HG02759 (cell line): ENCODE data around the gene NELL2.
"Not testable (repeated sequence)": the region's sequence is repeated elsewhere in the genome, so short reads cannot be mapped to it uniquely, and the experiment has no call there.

Source experiments
- ATAC-seq: cut with Tn5 transposase; IDR thresholded peaks from one replicate; pipeline ENCODE4 v1.9.1; 2021; ENCODE audit warnings: mild to moderate bottlenecking, moderate library complexity; ENCODE audit not compliant: unreplicated experiment

Gene NELL2

GRCh38 chr12:44780221-44780790, 95.8 kb downstream of the NELL2 start:
- no peak for ATAC-seq

DNA sequence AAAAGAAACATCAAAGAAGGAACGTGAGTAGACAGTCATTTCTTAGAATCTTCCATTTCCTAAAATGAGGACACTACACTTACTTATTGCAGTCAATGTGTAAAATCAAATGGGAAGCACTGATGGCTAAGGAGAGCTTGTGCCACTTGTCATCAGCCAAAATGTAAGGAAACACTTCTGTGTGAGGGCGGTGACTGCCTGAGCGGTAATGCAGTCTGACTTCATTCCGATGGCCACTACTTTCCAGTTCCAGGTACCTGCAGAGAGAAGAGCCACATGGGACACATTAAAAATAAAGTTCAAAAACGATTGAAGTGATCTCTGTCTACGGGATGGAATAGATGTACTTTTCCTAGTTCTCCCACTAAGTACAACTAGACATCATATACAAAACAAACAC, 96.3 kb downstream of the NELL2 start:
- no peak for ATAC-seq

GRCh38 chr12:44778863-44779262, 97.3 kb downstream of the NELL2 start:
- no peak for ATAC-seq

DNA sequence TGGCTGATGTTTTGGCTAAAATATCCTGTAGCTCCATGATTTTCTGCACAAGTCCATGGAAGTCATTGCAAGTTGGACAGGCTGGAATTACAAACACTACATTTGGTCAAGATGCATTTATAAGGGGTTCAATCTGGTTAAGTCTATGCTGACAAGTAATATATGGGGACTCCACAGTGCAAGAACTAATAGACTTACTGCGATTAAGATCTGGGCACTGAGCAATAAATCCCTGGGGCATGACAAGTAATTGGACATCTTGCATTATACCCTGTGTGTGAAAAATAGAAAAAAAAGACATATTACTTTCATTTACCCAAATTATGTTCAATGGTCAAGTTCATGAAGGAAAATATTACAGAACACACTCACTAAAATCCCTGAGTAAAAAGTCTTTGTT, 99.1 kb downstream of the NELL2 start:
- ATAC-seq: no peak

GRCh38 chr12:44775901-44776300, 100.2 kb downstream of the NELL2 start:
- no peak for ATAC-seq

GRCh38 chr12:44774815-44775411, 101.2 kb downstream of the NELL2 start:
- peak; percentile 78 for ATAC-seq

- ATAC-seq: no peak
These were observed 104.6 kb downstream of the NELL2 start for GRCh38 chr12:44771485-44772021.

DNA sequence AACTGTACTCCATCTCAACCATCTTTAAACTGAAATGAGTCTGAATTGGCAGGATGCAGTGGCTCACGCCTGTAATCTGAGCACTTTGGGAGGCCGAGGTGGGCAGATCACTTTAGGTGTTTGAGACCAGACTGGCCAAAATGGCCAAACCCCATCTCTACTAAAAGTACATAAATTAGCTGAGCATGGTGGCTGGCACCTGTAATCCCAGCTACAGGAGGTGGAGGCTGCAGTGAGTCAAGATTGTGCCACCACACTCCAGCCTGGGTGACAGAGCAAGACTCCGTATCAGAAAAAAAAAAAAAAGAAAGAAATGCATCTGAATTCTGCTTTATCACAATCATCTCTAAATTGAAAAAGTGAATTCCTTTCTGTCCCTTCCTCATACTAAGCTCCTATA, 110.3 kb downstream of the NELL2 start:
- ATAC-seq: no peak

- ATAC-seq: no peak
These were observed 113.1 kb downstream of the NELL2 start for GRCh38 chr12:44763021-44763420.

DNA sequence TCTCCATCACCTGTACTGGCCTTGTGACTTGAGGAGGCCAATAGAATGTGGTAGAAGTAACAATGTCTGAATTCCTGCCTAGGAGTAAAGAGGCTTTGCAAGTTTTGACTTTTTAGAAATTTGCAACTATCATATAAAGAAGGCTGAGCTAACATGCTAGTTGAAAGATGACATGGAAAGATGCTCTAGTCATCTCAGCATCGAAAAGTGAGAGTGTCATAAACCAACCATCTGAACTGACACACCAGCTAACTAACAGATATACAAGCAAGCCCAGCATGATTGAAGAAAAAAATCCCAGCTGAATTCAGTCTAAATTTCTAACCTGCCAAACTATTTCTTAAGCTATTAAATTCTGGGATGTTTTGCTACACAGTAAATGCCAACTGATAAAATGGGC, 116.8 kb downstream of the NELL2 start:
- no peak for ATAC-seq

GRCh38 chr12:44750468-44750867, 125.6 kb downstream of the NELL2 start:
- ATAC-seq: no peak

DNA sequence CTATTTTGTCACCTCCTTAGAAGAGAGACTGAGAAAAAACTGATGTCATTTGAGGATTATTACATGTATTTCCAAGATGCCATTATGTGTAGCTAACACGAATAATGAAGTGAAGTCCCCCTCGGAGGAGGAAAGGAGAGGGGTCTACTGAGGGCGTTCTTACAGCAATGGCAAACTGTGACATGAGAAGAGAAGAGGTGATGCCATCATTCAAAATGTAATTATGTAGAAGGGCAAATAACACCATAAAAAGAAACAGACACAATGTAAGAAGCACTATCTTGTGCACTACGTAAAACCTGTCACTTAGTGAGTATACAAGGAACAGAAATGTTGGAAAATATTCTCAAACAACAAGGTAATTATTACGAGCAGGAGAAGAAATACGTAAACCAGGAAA, 126.5 kb downstream of the NELL2 start:
- no peak for ATAC-seq

GRCh38 chr12:44748950-44749468, 127.1 kb downstream of the NELL2 start:
- ATAC-seq: no peak

GRCh38 chr12:44741292-44741980, 134.7 kb downstream of the NELL2 start:
- not testable (repeated sequence) for ATAC-seq

- no peak for ATAC-seq
These were observed 138.1 kb downstream of the NELL2 start for GRCh38 chr12:44738051-44738450.

DNA sequence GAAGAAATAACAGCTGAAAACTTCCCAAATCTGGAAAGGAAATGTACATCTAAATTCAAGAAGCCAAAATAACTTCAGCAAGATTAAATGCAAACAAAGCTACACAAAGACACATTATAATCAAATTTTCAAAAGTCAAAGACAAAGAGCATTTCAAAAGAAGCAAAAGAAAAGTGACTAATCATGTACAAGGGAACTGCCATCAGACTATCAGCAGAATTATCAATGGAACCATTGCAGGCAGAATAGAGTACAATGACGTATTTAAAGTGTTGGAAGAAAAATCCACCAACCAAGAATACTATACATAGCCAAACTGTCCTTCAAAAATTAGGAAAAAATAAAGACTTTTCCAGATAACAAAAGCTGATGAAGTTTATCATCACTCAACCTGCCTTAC, 147.5 kb downstream of the NELL2 start:
- no peak for ATAC-seq

- ATAC-seq: no peak
These were observed 155.8 kb downstream of the NELL2 start for GRCh38 chr12:44720265-44720664.

- no peak for ATAC-seq
These were observed 158.5 kb downstream of the NELL2 start for GRCh38 chr12:44717612-44718011.

DNA sequence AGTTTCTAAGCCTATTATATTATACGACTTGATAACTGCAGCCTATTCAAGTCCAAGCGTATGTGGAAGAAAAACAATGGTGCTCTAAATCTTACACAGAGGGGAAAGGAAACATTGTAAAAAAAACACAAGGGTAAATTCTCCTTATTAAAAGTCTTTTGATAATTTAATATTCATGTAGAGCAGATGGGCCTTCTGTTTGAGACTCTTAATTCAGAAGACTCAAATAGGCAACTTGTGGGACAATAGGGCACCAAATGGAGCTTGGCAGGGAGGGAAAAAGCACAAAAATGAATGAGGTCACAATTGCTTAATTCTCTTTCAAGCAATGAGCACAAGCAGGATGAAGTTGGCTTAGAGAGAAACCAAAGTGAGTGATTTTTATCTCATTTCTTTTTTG, 159.4 kb downstream of the NELL2 start:
- ATAC-seq: no peak

DNA sequence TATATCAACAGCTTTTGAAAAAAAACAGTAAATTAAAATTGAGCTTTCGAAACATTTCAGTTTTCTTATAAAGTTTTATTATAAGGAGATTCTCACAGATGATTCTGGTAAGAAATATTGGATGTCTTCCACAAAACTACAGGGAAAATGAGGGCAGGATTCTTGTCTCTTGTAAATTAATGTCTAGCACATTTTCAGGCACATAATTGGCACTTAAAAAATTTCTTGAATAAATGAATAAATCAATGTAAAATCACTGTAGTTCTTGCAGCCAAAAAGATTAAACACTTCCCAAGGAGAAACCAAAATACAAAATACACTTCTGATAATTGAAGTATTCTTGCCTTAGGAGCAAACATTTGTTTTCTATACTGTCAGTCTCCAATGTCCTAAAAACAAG, 164.4 kb downstream of the NELL2 start:
- ATAC-seq: no peak

- ATAC-seq: no peak
These were observed 166.9 kb downstream of the NELL2 start for GRCh38 chr12:44709166-44709565.

GRCh38 chr12:44708218-44708617, 167.9 kb downstream of the NELL2 start:
- ATAC-seq: no peak
